ENCODE data around the gene MYO1D. TPM values are rescaled to one million over a fixed set of nuclear protein-coding genes. Genes with fewer than 3 reads are reported as not detected.

The MYO1D gene
- total and polyA plus RNA-seq, 2 of the 13 experiments (the other 11 are each of a cell fraction or from before 2014, with no cell fraction given): 13.2 to 17.3 TPM

DNA sequence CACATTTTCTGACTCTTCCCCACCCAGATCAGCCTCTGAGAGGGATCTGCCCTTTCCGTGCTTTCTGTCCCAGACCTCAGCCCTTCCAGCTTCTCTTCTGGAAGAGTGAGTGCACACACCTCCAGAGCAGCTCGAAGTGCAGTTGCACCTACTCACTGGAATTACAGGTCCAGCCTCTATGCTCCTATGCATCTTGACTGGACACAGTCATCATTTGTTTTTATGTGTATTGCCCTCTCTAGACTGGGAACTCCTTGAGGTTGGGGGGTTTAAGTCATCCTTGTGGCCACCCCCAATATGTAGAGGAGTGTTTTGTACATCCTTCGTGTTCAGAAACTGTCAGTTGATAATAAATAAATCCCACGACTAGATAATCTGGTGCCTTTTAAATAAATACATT, 308.2 kb downstream of the MYO1D start (continued):
- TF ChIP-seq ZNF570 (CRISPR knock-in tag; IDR thresholded peaks at IDR 0.05; ENCODE audit: borderline replicate concordance) (no peak), CHCHD3 (CRISPR knock-in tag; IDR thresholded peaks at IDR 0.05) (no peak), ZNF30 (CRISPR knock-in tag; IDR thresholded peaks at IDR 0.05) (no peak), ZNF816 (CRISPR knock-in tag; IDR thresholded peaks at IDR 0.05; ENCODE audit: borderline replicate concordance) (no peak), HDAC1 (CRISPR knock-in tag; IDR thresholded peaks at IDR 0.05) (no peak), SP4 (CRISPR knock-in tag; IDR thresholded peaks at IDR 0.05) (no peak), BRD4 (CRISPR knock-in tag; IDR thresholded peaks at IDR 0.05) (no peak), HIVEP1 (CRISPR knock-in tag; IDR thresholded peaks at IDR 0.05) (no peak), HNRNPL (IDR thresholded peaks at IDR 0.05; ENCODE audit: low read depth, low read length) (no peak), TEAD3 (CRISPR knock-in tag; optimal IDR thresholded peaks at IDR 0.05; ENCODE audit: borderline replicate concordance) (no peak)
- TF ChIP-seq, protein P1, sequence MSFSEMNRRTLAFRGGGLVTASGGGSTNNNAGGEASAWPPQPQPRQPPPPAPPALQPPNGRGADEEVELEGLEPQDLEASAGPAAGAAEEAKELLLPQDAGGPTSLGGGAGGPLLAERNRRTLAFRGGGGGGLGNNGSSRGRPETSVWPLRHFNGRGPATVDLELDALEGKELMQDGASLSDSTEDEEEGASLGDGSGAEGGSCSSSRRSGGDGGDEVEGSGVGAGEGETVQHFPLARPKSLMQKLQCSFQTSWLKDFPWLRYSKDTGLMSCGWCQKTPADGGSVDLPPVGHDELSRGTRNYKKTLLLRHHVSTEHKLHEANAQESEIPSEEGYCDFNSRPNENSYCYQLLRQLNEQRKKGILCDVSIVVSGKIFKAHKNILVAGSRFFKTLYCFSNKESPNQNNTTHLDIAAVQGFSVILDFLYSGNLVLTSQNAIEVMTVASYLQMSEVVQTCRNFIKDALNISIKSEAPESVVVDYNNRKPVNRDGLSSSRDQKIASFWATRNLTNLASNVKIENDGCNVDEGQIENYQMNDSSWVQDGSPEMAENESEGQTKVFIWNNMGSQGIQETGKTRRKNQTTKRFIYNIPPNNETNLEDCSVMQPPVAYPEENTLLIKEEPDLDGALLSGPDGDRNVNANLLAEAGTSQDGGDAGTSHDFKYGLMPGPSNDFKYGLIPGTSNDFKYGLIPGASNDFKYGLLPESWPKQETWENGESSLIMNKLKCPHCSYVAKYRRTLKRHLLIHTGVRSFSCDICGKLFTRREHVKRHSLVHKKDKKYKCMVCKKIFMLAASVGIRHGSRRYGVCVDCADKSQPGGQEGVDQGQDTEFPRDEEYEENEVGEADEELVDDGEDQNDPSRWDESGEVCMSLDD (CRISPR knock-in tag; IDR thresholded peaks at IDR 0.05; ENCODE audit: borderline replicate concordance): no peak

DNA sequence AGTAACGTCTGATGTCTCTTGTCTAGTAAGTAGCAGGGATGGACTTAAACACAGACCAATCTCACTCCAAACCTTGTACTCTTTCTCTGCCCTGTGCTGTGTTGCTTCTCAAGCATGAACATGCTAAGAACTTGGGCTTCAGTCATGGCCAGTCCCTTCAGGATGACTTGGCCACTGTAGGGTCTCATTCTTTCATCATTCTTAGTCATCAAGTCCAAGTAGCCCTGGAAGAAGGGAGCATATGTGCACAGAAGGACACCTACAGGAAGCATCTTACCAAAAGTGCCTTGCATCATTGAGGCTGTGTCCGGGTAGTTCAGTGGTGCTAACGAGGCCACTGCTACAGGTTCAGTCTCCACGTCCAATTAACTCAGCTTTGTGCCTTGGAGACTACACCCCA, 309.4 kb downstream of the MYO1D start:
- intact Hi-C loops (cut with micrococcal nuclease; ENCODE audit: unreplicated experiment) (no loop called here), in situ Hi-C loops (cut with HindIII; ENCODE audit: extremely low pct_ligation_motif_present, low pct_unique_long_range_greater_than_20kb) (no loop called here)
- WGBS (ENCODE audit: low lambda C conversion rate): 98% methylated on average over 4 of the region's 4 CpGs
- FAIRE-seq (no peak), ATAC-seq (no peak), DNase-seq (ENCODE audit: low spot score) (no peak)
- no peak overlapping the region for H3K4me2 ChIP-seq (ENCODE audit: low read depth, low read length)
- peaks cover 6% of the 10 kb centered on the region; the same call in 1 of the 2 replicates for H3K4me1 ChIP-seq (ENCODE audit: insufficient read depth, low read length)
- no peaks in the 10 kb centered on the region for H3K79me2 ChIP-seq (ENCODE audit: insufficient read depth, low read length)
- POLR2A ChIA-PET: no interaction called here
- H3K4me3 ChIP-seq (replicated peaks in 1 of 3; ENCODE audit: insufficient read depth in 1 of 3, low read depth in 2 of 3, low read length in 3 of 3): no peak overlapping the region
- H3K9ac ChIP-seq (ENCODE audit: insufficient read depth, low read depth, low read length): no peak overlapping the region
- H2AFZ ChIP-seq (ENCODE audit: low read length): no peak overlapping the region
- no peaks in the 10 kb centered on the region for H3K9me3 ChIP-seq (ENCODE audit: low read length)
- H3K27me3 ChIP-seq (ENCODE audit: control insufficient read depth in 1 of 2, insufficient read depth in 2 of 2, low read length in 2 of 2): no peaks in the 10 kb centered on the region
- no peaks in the 10 kb centered on the region for H3K36me3 ChIP-seq (replicated peaks in 1 of 2; ENCODE audit: control insufficient read depth in 1 of 2, insufficient read depth in 2 of 2, low read length in 2 of 2)
- CTCF ChIA-PET (ENCODE audit: low intra/inter-chr PET ratio, low total read pairs): no interaction called here
- no peaks in the 10 kb centered on the region for H4K20me1 ChIP-seq (ENCODE audit: insufficient read depth, low read length)
- no TSS peak for BruUV-seq (replicated peaks)
- H3K27ac ChIP-seq (ENCODE audit: extremely low read length, insufficient read depth, low read length): no peak overlapping the region
- TF ChIP-seq BCL6 (CRISPR knock-in tag; IDR thresholded peaks at IDR 0.05) (no peak), EZH2 (conservative IDR thresholded peaks at IDR 0.05; ENCODE audit: low read depth, low read length) (no peak), SAP130 (CRISPR knock-in tag; IDR thresholded peaks at IDR 0.05; ENCODE audit: low read depth) (no peak), ATRX (CRISPR knock-in tag; IDR thresholded peaks at IDR 0.05; ENCODE audit: borderline replicate concordance) (no peak), ZNF383 (CRISPR knock-in tag; IDR thresholded peaks at IDR 0.05; ENCODE audit: borderline replicate concordance) (no peak), HHEX (CRISPR knock-in tag; IDR thresholded peaks at IDR 0.05) (no peak)
- TF ChIP-seq, protein P2, sequence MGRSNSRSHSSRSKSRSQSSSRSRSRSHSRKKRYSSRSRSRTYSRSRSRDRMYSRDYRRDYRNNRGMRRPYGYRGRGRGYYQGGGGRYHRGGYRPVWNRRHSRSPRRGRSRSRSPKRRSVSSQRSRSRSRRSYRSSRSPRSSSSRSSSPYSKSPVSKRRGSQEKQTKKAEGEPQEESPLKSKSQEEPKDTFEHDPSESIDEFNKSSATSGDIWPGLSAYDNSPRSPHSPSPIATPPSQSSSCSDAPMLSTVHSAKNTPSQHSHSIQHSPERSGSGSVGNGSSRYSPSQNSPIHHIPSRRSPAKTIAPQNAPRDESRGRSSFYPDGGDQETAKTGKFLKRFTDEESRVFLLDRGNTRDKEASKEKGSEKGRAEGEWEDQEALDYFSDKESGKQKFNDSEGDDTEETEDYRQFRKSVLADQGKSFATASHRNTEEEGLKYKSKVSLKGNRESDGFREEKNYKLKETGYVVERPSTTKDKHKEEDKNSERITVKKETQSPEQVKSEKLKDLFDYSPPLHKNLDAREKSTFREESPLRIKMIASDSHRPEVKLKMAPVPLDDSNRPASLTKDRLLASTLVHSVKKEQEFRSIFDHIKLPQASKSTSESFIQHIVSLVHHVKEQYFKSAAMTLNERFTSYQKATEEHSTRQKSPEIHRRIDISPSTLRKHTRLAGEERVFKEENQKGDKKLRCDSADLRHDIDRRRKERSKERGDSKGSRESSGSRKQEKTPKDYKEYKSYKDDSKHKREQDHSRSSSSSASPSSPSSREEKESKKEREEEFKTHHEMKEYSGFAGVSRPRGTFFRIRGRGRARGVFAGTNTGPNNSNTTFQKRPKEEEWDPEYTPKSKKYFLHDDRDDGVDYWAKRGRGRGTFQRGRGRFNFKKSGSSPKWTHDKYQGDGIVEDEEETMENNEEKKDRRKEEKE (IDR thresholded peaks at IDR 0.05): no peak

Measured in HepG2 (cell line).